Type B pancreatic cell (in vitro differentiated cells): ENCODE results near the gene MGST1. TPM values are rescaled to one million over a fixed set of nuclear protein-coding genes. Genes with fewer than 3 reads are reported as not detected.

Source experiments
- DNase-seq: peaks from one replicate; pipeline ENCODE4 v3.0.0; 2021; ENCODE audit warnings: mixed read lengths; ENCODE audit not compliant: unreplicated experiment; ENCODE audit errors: extremely low spot score
- H3K27ac Mint-ChIP-seq: 2 replicates; pipeline ENCODE4 v1.8.0; 2021; ENCODE audit warnings: mild to moderate bottlenecking, mixed read lengths
- H3K27me3 Mint-ChIP-seq: 2 replicates; pipeline ENCODE4 v1.8.0; 2021; ENCODE audit warnings: mixed read lengths
- H3K36me3 Mint-ChIP-seq: 2 replicates; pipeline ENCODE4 v1.8.0; 2021; ENCODE audit warnings: mixed read lengths
- H3K4me1 Mint-ChIP-seq: one replicate; pipeline ENCODE4 v1.8.0; 2021; ENCODE audit warnings: mixed read lengths; ENCODE audit not compliant: unreplicated experiment
- H3K4me3 Mint-ChIP-seq: 2 replicates; pipeline ENCODE4 v1.8.0; 2021; ENCODE audit warnings: mild to moderate bottlenecking, mixed read lengths
- H3K9me3 Mint-ChIP-seq: 2 replicates; pipeline ENCODE4 v1.8.0; 2021; ENCODE audit warnings: mixed read lengths
- CTCF ChIP-seq: fragments of 200-600 bp; sonication (generic); conservative IDR thresholded peaks from 2 replicates; pipeline ENCODE4 v1.5.0; 2021; ENCODE audit warnings: antibody characterized with exemption, mild to moderate bottlenecking
- total RNA-seq: library from RNA; stranded (reverse); gene quantifications from 2 replicates; pipeline ENCODE4 v1.2.1, GENCODE V29; 2021; ENCODE audit warnings: low replicate concordance

MGST1 gene
- total RNA-seq, 1 donor from 2014 or later: 71.6 TPM

GRCh38 chr12:16324772-16325171 is 22.7 kb upstream of the MGST1 start:
- Mint-ChIP-seq H3K4me1 (no peaks in the 10 kb centered on the region), H3K9me3 (no peaks in the 10 kb centered on the region), H3K36me3 (peaks cover 4% of the 10 kb centered on the region), H3K27me3 (no peaks in the 10 kb centered on the region), H3K4me3 (no peak overlapping the region), H3K27ac (no peak overlapping the region)
- no peak for DNase-seq
- TF ChIP-seq CTCF: no peak

DNA sequence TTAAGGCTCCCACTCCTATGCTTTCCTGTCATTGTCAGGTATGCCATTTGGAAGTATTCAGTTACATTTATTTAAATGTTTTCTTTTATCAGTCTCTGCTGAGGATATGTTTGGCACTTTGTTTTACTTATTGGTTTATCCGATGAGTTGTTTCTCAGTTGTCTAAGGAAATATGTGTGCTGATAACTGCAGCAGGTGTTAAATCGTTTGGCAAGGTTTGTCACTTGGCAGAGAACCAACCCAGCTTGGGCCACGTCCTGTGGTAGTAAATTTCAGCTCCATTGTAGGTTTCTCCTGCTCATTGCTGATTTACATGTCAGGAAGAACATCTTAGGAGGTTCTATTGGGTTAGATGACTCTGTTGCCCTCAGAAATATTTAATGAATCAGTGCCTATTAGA is 22.0 kb upstream of the MGST1 start:
- Mint-ChIP-seq H3K27me3 (no peaks in the 10 kb centered on the region), H3K27ac (no peak overlapping the region), H3K4me1 (no peaks in the 10 kb centered on the region), H3K4me3 (no peak overlapping the region), H3K9me3 (no peaks in the 10 kb centered on the region), H3K36me3 (peaks cover 4% of the 10 kb centered on the region)
- TF ChIP-seq CTCF: no peak
- DNase-seq: no peak

GRCh38 chr12:16327963-16328362 is 19.5 kb upstream of the MGST1 start:
- TF ChIP-seq CTCF: no peak
- Mint-ChIP-seq H3K27ac (no peak overlapping the region), H3K4me1 (no peaks in the 10 kb centered on the region), H3K4me3 (no peak overlapping the region), H3K36me3 (peaks cover 4% of the 10 kb centered on the region), H3K9me3 (no peaks in the 10 kb centered on the region), H3K27me3 (no peaks in the 10 kb centered on the region)
- DNase-seq: no peak

DNA sequence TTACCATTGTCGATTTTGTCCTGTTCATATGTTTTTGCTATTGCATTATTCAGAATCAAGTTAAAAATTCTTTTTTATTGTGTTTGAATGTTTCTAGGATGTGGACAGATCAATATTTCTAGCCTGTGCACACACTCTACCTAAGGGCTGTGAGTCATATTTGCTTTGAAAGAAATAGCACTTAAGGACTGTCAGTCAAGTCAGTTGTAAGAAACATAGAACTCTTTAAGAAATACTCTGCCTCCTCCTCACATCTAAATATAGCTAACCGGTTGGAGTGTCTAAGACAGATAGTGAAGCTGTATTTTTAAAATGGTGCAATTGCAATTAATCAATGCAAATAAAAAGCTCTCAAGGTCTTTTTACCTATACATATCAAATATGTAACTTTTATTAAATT is 17.9 kb upstream of the MGST1 start:
- no peaks in the 10 kb centered on the region for H3K4me1 Mint-ChIP-seq
- H3K27ac Mint-ChIP-seq: no peak overlapping the region
- no peak for DNase-seq
- TF ChIP-seq CTCF: no peak
- no peak overlapping the region for H3K4me3 Mint-ChIP-seq
- H3K36me3 Mint-ChIP-seq: peaks cover 4% of the 10 kb centered on the region
- H3K9me3 Mint-ChIP-seq: peaks cover 4% of the 10 kb centered on the region
- H3K27me3 Mint-ChIP-seq: no peaks in the 10 kb centered on the region

- no peak for TF ChIP-seq CTCF
- Mint-ChIP-seq H3K9me3 (peaks cover 8% of the 10 kb centered on the region), H3K4me1 (no peaks in the 10 kb centered on the region), H3K27ac (no peak overlapping the region), H3K27me3 (no peaks in the 10 kb centered on the region), H3K36me3 (peaks cover 4% of the 10 kb centered on the region), H3K4me3 (no peak overlapping the region)
- no peak for DNase-seq
Measured at GRCh38 chr12:16330560-16330959, 16.9 kb upstream of the MGST1 start.

DNA sequence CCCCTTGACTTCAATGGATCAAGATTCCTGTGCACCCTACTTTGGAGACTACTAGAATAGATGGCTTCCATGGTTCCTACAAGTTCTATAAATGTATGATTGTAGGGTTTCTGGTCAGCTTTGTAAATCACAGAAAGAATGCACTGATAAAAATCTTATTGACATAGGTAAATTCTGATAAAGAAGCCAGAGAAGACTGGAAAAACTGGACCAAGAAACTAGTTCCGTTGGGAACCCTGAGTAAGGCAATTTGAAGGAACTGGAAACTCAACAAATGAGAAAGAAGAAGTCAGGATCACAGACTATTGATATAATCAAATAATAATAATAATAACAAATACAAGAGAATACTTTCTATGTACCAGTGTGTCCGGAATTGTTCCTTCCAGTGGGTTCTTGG is 15.4 kb upstream of the MGST1 start:
- Mint-ChIP-seq H3K36me3 (peaks cover 4% of the 10 kb centered on the region), H3K4me3 (no peak overlapping the region), H3K27me3 (no peaks in the 10 kb centered on the region), H3K4me1 (no peaks in the 10 kb centered on the region), H3K27ac (no peak overlapping the region), H3K9me3 (peaks cover 8% of the 10 kb centered on the region)
- DNase-seq: no peak
- no peak for TF ChIP-seq CTCF
